ENCODE data around the gene MT1F.
"Not testable (repeated sequence)": the region's sequence is repeated elsewhere in the genome, so short reads cannot be mapped to it uniquely, and the experiment has no call there.

MT1F gene

DNA sequence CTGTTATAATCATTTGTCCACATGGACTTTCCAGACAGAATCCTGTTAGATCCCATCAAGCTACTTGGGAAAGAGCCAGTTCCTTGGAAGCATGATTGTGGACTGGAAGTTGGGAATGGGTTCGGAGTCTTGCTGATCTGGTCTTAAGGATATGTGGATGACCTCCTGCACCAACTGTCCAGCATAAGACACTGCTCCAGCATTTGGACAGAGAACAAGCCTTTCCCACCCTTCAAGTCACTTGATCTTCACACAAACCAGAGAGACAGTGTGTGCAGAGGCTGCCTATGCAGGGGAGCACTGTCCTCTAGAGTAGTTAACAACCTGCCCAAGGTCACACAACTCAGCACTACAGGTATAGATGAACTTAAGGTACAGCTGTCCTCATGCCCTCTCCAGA is 11.9 kb upstream of the MT1F start:
- DNase-seq = no peak

DNA sequence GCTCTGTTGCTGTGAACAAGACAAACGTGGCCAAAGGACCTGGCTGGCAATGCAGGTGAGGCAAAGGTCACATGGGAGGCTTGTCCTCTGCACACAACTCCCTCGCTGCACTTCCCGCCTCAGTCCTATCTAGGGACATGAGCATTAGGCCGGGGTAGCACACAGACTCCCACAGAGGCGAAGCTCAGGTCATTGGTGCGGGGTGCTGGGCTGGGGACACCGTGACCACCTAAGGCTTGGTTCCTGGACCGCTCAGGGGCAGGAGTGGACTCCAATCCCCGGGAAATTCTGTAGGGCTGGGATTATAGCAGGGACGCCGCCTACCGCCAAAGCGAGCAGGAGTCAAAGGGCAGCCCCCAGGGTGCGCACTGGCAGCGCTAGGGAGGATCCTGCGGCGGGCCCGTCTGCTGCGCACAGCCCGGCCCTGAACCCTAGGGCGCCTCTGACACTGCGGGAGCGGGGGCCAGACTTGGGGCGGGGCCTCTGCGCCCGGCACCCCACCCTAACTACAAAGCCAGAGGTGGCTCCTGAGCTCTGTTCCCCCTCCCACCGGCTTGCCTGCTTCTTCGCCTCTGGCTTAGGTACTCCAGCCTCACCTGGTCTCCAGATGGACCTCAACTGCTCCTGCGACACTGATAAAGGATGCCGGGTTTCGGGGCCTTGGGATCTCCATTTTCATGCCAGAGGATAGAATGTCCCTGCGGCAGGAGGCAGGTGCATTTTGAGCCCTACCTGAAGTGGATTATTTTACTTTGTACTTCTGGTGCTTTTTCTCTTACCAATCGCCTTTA is 9.9 kb upstream of the MT1F start:
- no peak for DNase-seq

- DNase-seq = no peak
These were observed 8.5 kb upstream of the MT1F start for GRCh38 chr16:56649271-56649670.

- DNase-seq = no peak
These were observed 7.9 kb upstream of the MT1F start for GRCh38 chr16:56649820-56650219.

DNA sequence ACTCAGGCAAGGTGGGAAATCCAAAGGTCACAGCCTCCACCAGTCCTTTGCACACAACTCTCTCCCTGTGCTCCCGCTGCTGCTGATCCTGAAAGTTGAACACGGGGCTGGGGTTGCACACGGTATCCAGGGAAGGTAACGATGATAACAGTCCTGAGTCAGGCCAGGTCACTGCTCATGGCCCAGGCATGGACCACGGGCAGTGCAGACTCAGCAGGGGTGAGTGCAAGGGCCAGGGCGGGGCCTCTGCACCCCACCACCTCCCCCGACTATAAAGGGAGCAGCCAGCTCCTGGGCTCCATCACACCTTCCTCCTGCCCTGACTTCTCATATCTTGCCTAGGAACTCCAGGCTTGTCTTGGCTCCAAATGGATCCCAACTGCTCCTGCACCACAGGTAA is 6.2 kb upstream of the MT1F start, which contains the start of gene MT1B:
Gene MT1B, plus strand, starts transcription at position 301 of the 400 bp plus-strand sequence. Its CDS starts 68 bp downstream, at position 369.
- DNase-seq = no peak

DNA sequence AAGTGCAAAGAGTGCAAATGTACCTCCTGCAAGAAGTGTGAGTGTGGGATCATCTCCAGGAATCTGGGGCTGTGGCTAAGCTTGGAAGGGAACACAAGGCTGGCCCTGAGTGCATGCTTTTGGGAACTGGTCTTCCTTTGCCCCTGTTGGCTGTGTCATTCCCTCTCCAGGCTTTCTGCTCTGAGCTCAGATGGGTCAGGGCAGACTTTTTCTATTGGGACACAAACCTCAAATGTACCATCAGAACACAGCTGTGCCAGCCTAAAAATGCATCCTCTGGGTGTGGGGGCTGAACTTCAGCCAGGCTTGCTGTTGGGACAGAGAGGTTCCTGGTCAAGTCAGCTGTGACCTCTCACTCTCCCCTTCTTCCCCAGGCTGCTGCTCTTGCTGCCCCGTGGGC is 5.2 kb upstream of the MT1F start:
- no peak for DNase-seq

DNA sequence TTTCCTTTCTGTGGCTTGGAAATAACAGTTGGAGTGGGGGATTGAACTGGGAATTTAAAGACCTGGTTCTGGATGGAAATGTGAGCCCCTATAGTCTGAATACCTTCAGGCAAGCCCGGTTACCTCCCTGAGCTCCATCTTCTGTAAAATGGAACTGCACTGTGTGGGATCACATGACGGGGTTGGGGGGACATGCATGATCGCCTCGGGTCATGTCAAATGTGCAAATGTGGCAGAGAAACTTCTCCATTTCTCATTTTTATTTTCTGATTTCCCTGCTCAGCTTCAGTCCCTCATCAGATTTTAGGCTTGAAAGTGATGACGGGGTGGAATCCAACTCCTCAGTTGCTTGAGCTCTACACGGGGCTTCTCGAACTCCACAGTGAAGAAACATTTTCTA is 4.5 kb upstream of the MT1F start:
- no peak for DNase-seq

- no peak for DNase-seq
These were observed 642 bp downstream of the MT1F start for GRCh38 chr16:56658327-56658875.

- no peak for DNase-seq
These were observed 4.9 kb downstream of the MT1F start for GRCh38 chr16:56662357-56663354.

DNA sequence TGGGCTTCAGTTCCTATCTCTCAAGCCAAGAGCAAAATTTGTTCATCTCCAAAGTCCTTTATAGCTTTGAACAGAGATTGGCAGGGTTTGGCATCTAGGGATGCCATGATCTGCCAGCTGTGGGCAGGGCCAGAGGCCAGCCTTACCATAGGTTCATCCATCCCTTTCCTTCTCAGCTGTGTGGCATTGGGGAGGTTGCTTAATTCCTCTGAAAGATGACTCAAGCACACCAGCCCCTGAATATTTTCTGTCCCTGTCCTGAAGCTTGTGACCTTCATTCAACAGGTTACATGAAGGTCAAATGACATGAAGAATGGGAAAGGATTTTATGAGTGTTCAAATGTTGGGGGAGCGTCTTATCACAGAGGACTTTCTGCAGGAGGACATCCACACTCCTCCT is 6.7 kb downstream of the MT1F start:
- no peak for DNase-seq

DNA sequence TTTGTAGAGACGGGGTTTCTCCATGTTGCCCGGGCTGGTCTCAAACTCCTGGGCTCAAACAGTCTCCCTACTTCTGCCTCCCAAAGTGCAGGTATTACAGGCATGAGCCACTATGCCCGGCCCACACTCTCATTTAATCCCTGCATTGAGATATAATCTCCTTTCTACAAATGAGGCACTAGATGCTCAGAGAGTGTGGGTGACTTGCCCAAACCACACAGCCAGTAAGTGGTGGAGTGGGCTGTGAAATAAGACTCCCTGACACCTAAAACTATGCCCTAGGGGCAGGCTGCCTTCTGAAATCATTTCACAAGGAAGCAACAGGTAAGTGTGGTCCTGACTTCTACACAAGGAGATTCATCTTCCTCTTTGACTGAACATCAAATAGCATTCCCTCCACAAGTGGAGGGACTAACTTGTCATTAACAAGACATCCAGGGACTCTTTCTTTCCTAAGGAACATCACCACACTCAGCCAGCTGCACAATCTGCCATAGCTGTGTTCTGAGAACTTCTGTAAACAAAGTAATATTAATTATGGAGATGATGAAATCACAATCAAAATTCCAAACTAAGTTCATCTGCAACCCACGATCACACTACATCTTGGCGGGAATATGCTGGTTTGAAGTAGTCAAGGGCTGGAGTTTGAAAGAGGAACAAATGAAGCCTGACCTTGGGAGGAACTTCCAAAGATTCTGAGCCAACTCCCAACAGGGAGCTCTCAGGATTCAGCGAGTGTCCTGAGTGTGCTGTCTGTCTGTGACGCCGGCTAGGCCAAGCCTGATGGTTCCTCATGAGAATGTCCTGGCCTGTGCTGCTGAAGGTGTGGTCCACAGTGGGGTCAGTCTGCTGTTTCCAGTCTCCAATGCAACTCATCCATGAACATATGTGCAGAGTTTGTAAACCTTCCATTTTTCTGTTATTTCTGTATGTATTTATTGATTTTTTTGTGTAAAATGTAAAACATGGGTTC is 7.8 kb downstream of the MT1F start:
- DNase-seq = not testable (repeated sequence)

DNA sequence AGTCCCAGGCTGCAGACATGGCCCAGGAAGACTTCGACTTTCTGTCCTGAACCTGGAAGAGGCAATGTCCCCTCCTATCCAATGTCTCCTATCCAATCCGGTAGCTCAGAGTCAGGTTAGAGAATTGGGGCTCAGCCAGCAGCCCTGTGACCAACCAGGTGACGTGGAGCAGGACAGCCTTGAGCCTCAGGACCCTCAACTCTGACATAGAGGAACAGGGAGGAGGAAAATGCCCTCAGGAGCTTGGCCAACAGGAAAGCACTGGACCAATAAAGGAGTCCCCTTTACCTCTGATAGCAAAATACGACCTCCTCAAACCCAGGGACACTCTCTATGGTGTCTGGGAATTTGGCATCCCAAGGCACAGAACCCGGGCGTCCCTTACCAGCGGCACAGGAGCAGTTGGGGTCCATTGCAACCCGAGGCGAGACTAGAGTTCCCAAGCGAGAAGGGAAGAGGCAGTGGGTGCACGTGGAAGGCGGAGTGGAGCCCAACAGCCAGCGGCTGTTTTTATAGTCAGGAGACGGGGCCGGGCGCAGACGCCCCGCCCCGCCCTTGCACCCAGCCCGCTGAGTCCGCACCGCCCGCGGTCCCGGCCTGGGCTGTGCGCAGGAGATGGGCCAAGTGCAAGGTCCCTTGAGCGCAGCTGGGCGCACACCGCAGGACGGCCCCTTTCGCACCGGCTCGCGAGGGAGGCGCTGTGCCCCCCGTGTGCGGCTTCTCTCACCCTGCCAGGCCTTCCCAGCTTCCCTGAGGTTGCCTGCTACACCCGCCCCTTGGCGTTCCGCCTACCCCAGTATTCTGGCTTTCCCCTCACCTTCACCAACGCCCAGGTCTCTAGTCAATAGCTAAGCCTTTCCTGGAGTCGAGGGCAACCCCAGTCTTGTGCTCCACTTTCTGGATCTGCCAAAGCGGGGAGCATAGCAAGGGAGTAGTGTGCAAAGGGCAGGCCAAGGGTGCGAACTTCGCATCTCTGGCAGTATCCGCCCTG is 10.1 kb downstream of the MT1F start, which contains the start of gene MT1G:
Gene MT1G, minus strand, starts transcription at position 485 of the 991 bp plus-strand sequence. Its CDS starts 72 bp downstream, at position 413.
- peak; percentile 60 for DNase-seq

GRCh38 chr16:56669005-56669839 is 11.5 kb downstream of the MT1F start, which contains the start of gene MT1H:
MT1H (plus strand) TSS chr16:56669814; CDS start chr16:56669885, 71 bp downstream.
- peak; percentile 23 for DNase-seq

- DNase-seq = no peak
These were observed 12.3 kb downstream of the MT1F start for GRCh38 chr16:56669840-56670619.

- DNase-seq = no peak
These were observed 12.8 kb downstream of the MT1F start for GRCh38 chr16:56670620-56670934.

DNA sequence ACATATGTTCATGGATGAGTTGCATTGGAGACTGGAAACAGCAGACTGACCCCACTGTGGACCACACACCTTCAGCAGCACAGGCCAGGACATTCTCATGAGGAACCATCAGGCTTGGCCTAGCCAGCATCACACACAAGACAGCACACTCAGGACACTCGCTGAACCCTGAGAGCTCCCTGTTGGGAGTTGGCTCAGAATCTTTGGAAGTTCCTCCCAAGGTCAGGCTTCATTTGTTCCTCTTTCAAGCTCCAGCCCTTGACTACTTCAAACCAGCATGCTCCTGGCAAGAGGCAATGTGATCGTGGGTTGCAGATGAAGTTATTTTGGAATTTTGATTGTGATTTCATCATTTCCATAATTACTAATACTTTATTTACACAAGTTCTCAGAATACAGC is 13.9 kb downstream of the MT1F start:
- DNase-seq = not testable (repeated sequence)

GRCh38 chr16:56672171-56672570 is 14.4 kb downstream of the MT1F start:
- not testable (repeated sequence) for DNase-seq

DNA sequence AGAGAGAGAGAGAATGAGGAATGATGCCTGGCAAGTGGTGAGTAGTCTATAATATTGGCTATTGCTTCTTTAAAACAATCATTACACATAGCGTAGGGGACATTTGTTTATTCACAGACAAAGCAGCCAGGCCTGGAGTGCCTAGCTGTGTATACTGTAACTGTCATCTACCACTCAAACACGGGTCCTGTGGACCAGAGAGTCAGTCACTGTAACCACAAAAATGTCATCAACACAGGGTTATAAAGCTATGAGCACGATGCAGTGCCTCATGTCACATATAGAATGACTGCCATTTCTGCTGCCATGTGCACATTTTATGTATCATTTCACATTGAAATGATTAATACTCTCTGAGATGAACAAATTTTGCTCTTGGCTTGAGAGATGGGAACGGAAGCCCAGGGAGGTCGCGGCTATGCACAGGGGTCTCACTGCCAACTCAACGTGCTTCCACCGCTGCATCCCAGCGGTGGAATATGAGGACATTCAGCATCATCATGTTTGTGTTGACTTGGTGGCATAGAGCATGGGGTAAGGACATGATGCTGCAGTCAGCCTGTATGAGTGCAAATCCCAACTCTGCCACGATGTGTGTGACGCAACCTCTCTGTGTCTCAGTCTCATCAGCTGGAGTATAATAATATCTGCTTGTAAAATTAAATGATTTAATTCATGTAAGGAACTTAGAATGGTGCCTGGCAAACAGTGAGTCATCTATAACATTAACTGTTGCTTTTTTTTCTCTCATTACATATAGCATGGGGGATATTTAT is 15.2 kb downstream of the MT1F start:
- DNase-seq = no peak
